IMR-90 (cell line): Measurements from ENCODE around the gene BIK. TPM values are rescaled to one million over a fixed set of nuclear protein-coding genes. Genes with fewer than 3 reads are reported as not detected.

Experiments
- ATAC-seq: fragments of 200-7000 bp; cut with Tn5 transposase; 2 replicates; pipeline ENCODE4 v1.9.1; 2020; ENCODE audit warnings: low read depth, mild to moderate bottlenecking, moderate library complexity
- BruUV-seq: library from RNA; stranded (reverse); fragments of 400-500 nt; replicated peaks from 2 replicates; lab custom pipeline; 2021; lab: Mats Ljungman, UMichigan
- CTCF ChIA-PET: fragments of 300-600 bp; formaldehyde crosslinking; extraction: SDS; loops from one replicate; lab custom pipeline; 2021; ENCODE audit warnings: antibody characterized with exemption; lab: Yijun Ruan, JAX
- POLR2A ChIA-PET: fragments of 300-600 bp; sonication (Branson Sonifier 250); formaldehyde crosslinking; loops from one replicate; lab custom pipeline; 2022; ENCODE audit warnings: antibody characterized with exemption; ENCODE audit not compliant: unreplicated experiment; lab: Charles Lee
- DNase-seq: peaks from one replicate; pipeline ENCODE4 v3.0.0; 2013
- H2AFZ ChIP-seq: replicated peaks from 2 replicates; pipeline ENCODE3; 2013; ENCODE audit warnings: low read length, mild to moderate bottlenecking; ENCODE audit not compliant: poor library complexity
- H2AK5ac ChIP-seq: 2 replicates; pipeline ENCODE4 v1.6.1; 2013; ENCODE audit warnings: low read depth, low read length, inconsistent platforms
- H2AK9ac ChIP-seq: replicated peaks from 2 replicates; pipeline ENCODE3; 2013; ENCODE audit warnings: mild to moderate bottlenecking, low read depth, low read length, moderate library complexity; ENCODE audit not compliant: poor library complexity
- H2BK120ac ChIP-seq: 2 replicates; pipeline ENCODE4 v1.6.1; 2013; ENCODE audit warnings: low read depth, low read length, inconsistent platforms
- H2BK15ac ChIP-seq: 3 replicates; pipeline ENCODE4 v1.6.1; 2013; ENCODE audit warnings: low read depth, low read length, inconsistent platforms
- H2BK20ac ChIP-seq: 2 replicates; pipeline ENCODE4 v1.6.1; 2013; ENCODE audit warnings: low read depth, mild to moderate bottlenecking, inconsistent platforms, low read length, moderate library complexity
- H2BK5ac ChIP-seq: 2 replicates; pipeline ENCODE4 v1.6.1; 2013; ENCODE audit warnings: mild to moderate bottlenecking, low read depth, low read length, inconsistent platforms; ENCODE audit not compliant: poor library complexity, severe bottlenecking
- H3K14ac ChIP-seq: replicated peaks from 2 replicates; pipeline ENCODE4 v1.6.1; 2013; ENCODE audit warnings: low read depth, low read length, inconsistent platforms
- H3K18ac ChIP-seq: 2 replicates; pipeline ENCODE4 v1.6.1; 2013; ENCODE audit warnings: low read depth, low read length, control low read depth
- H3K23ac ChIP-seq: 2 replicates; pipeline ENCODE4 v1.6.1; 2013; ENCODE audit warnings: low read depth, low read length, inconsistent platforms
- H3K27ac ChIP-seq: 2 replicates; pipeline ENCODE4 v1.5.1; 2013; ENCODE audit warnings: mild to moderate bottlenecking, control low read depth, low read length; ENCODE audit not compliant: insufficient read depth
- H3K27me3 ChIP-seq: 2 replicates; pipeline ENCODE4 v1.6.1; 2013; ENCODE audit warnings: low read length; ENCODE audit not compliant: control insufficient read depth, insufficient read depth
- H3K36me3 ChIP-seq: 2 replicates; pipeline ENCODE4 v1.6.1; 2013; ENCODE audit warnings: low read length, mixed read lengths; ENCODE audit not compliant: control insufficient read depth, insufficient read depth
- H3K4ac ChIP-seq: 2 replicates; pipeline ENCODE4 v1.6.1; 2013; ENCODE audit warnings: low read depth, low read length, inconsistent platforms
- H3K4me1 ChIP-seq: 2 replicates; pipeline ENCODE4 v1.6.1; 2013; ENCODE audit warnings: low read length, mixed read lengths; ENCODE audit not compliant: control insufficient read depth, insufficient read depth
- H3K4me2 ChIP-seq: 2 replicates; pipeline ENCODE4 v1.6.1; 2013; ENCODE audit warnings: low read depth, mild to moderate bottlenecking, control low read depth, low read length, moderate library complexity
- H3K4me3 ChIP-seq: 2 replicates; pipeline ENCODE4 v1.5.1; 2013; ENCODE audit warnings: low read depth, mild to moderate bottlenecking, control low read depth, low read length, moderate library complexity; ENCODE audit not compliant: insufficient read depth
- H3K56ac ChIP-seq: 2 replicates; pipeline ENCODE4 v1.6.1; 2013; ENCODE audit warnings: low read length, inconsistent platforms; ENCODE audit not compliant: insufficient read depth; ENCODE audit errors: extremely low read depth
- H3K79me1 ChIP-seq, 2 experiments: 2 replicates each; pipeline ENCODE4 v1.6.1; 2013; ENCODE audit warnings: low read length in 2 of 2, inconsistent platforms in 1 of 2, low read depth in 1 of 2
- H3K9ac ChIP-seq: 2 replicates; pipeline ENCODE4 v1.6.1; 2013; ENCODE audit warnings: low read depth, low read length, control low read depth
- H3K9me1 ChIP-seq: 2 replicates; pipeline ENCODE4 v1.6.1; 2013; ENCODE audit warnings: low read length, inconsistent platforms; ENCODE audit not compliant: insufficient read depth
- H3K9me3 ChIP-seq: 2 replicates; pipeline ENCODE4 v1.6.1; 2013; ENCODE audit warnings: low read length; ENCODE audit not compliant: control insufficient read depth, insufficient read depth
- H4K20me1 ChIP-seq: 2 replicates; pipeline ENCODE4 v1.6.1; 2013; ENCODE audit warnings: low read length, inconsistent platforms; ENCODE audit not compliant: insufficient read depth
- H4K5ac ChIP-seq: 2 replicates; pipeline ENCODE4 v1.6.1; 2013; ENCODE audit warnings: mild to moderate bottlenecking, low read depth, low read length, control low read depth
- H4K8ac ChIP-seq, 2 experiments: 2 replicates each; pipeline ENCODE4 v1.6.1; 2013; ENCODE audit warnings: low read depth in 2 of 2, low read length in 2 of 2, control low read depth in 1 of 2, inconsistent platforms in 1 of 2
- H4K91ac ChIP-seq: 2 replicates; pipeline ENCODE4 v1.6.1; 2013; ENCODE audit warnings: low read depth, low read length, inconsistent platforms; ENCODE audit not compliant: insufficient read depth
- BHLHE40 ChIP-seq: fragments of 150-350 bp; IDR thresholded peaks from 2 replicates; pipeline ENCODE4 v1.6.1; 2016; ENCODE audit warnings: mild to moderate bottlenecking, low read depth, low read length
- CEBPB ChIP-seq: IDR thresholded peaks from 2 replicates; pipeline ENCODE4 v1.6.1; 2012; ENCODE audit warnings: low read depth, low read length, improper control_type of control experiment
- WGBS, 2 experiments: methylation state at CpG; one replicate each; pipeline versions ENCODE4 v1.1.5 to v1.1.7; 2013; ENCODE audit warnings: missing lambda C conversion rate in 2 of 2; ENCODE audit not compliant: insufficient read length in 1 of 2; ENCODE audit errors: extremely low coverage in 2 of 2; 5-methylcytosine and 5-hydroxymethylcytosine counted together
- dilution Hi-C: fragments of 300-500 bp; cut with HindIII; formaldehyde crosslinking; loops from one replicate; pipeline ENCODE4 v1.14.3; 2018; ENCODE audit warnings: low sequenced_read_pairs; ENCODE audit not compliant: unreplicated experiment
- in situ Hi-C: fragments of 300-500 bp; cut with MboI; formaldehyde crosslinking; loops from 3 replicates; pipeline ENCODE4 v1.14.3; 2019; ENCODE audit warnings: low sequenced_read_pairs, inconsistent platforms, mixed read lengths
- intact Hi-C: fragments of 100-400 bp; cut with micrococcal nuclease; formaldehyde crosslinking; loops from 2 replicates; pipeline ENCODE4 v1.10.0; 2022
- polyA plus RNA-seq, 3 experiments: library from polyadenylated mRNA; depleted of rRNA; stranded (reverse); fragments of >200 nt; gene quantifications; 2 replicates each; pipeline ENCODE4 v1.2.3, GENCODE V29; 2012; ENCODE audit warnings: low replicate concordance in 1 of 3
- total RNA-seq: library from RNA; depleted of rRNA; stranded (reverse); fragments of >200 nt; gene quantifications from 2 replicates; pipeline ENCODE4 v1.2.3, GENCODE V29; 2012

BIK gene
- total and polyA plus RNA-seq, 2 of the 4 experiments (the other 2 are of a cell fraction), result 0.18 TPM; not detected in 1

- no peak overlapping the region for H3K9ac ChIP-seq
- H4K91ac ChIP-seq, result no peak overlapping the region
- in situ Hi-C loops, result no loop called here
- no peak for TF ChIP-seq CEBPB
- TF ChIP-seq BHLHE40, result no peak
- no peak overlapping the region for H2BK5ac ChIP-seq
- intact Hi-C loops, result no loop called here
- BruUV-seq, result no TSS peak
- no peak overlapping the region for H3K14ac ChIP-seq
- no peak overlapping the region for H3K23ac ChIP-seq
- no peak overlapping the region for H4K8ac ChIP-seq
- peaks cover 43% of the 10 kb centered on the region for H3K36me3 ChIP-seq
- H3K27ac ChIP-seq, result no peak overlapping the region
- no peaks in the 10 kb centered on the region for H3K4me1 ChIP-seq
- H3K9me3 ChIP-seq, result no peaks in the 10 kb centered on the region
- H2BK20ac ChIP-seq, result no peak overlapping the region
- H3K18ac ChIP-seq, result no peak overlapping the region
- H4K20me1 ChIP-seq, result no peaks in the 10 kb centered on the region; the same call in 1 of the 2 replicates
- H2BK120ac ChIP-seq, result no peak overlapping the region
- H3K4ac ChIP-seq, result no peak overlapping the region
- no peak for ATAC-seq
- CTCF ChIA-PET, result no interaction called here
- no peak overlapping the region for H3K4me3 ChIP-seq
- no peak overlapping the region for H4K5ac ChIP-seq
- no peak overlapping the region for H2BK15ac ChIP-seq
- whole genome bisulfite sequencing, 2 experiments, result 92% methylated on average over 2 of the region's 4 CpGs; no CpG with 5 or more reads in 1 of the 2 experiments
- H3K4me2 ChIP-seq, result no peak overlapping the region
- no peak overlapping the region for H2AFZ ChIP-seq
- H3K9me1 ChIP-seq, result no peaks in the 10 kb centered on the region
- no peaks in the 10 kb centered on the region for H3K27me3 ChIP-seq
- peaks cover 0 to 5% of the 10 kb centered on the region in 2 experiments; a peak in 1 of 4 replicates for H3K79me1 ChIP-seq
- H3K56ac ChIP-seq, result no peak overlapping the region
- H2AK9ac ChIP-seq, result no peak overlapping the region
- dilution Hi-C loops, result no loop called here
- no peak for DNase-seq
- POLR2A ChIA-PET, result no interaction called here
- H2AK5ac ChIP-seq, result no peak overlapping the region
Observed at GRCh38 chr22:43134553-43134952, 24.0 kb downstream of the BIK start.
